Ovary (tissue), 3 donors: ENCODE measurements around the gene OR4D5.

Source experiments
- POLR2A ChIP-seq: fragments of 450-650 bp; IDR thresholded peaks from one replicate; pipeline ENCODE4 v1.6.1; 2017; ENCODE audit warnings: antibody characterized with exemption, mild to moderate bottlenecking, moderate library complexity
- TF ChIP-seq, protein P1 (sequence below), 3 donors: fragments of 450-650 bp in 2 of 3; fragments of 200-600 bp in 1 of 3; IDR thresholded peaks; one replicate each; pipeline versions ENCODE4 v1.5.1 to v1.8.0; 2016 to 2022; ENCODE audit warnings: antibody characterized with exemption in 3 of 3, mild to moderate bottlenecking in 1 of 3
- donor health status: DM: no; HTN: no; CAD: no.

DNA sequence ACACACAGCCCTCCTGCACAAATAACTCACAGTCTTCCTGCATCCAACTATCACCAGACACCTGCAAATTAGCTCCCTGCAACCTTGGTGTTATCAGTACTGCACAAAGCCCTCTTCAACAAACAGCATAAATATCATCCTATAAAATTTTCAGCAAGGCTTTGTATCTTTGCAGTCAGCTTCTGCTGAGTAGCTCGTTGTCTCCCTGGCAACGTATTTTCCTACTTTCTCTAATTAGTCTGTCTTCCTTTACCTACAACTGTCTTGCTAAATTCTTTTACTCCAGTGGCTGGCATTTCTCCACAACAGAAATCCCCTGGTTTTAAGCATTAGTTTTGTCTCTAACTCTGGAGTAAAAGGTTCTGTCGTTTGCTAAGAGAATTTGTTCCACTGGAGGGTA lies 33.6 kb upstream of the OR4D5 start:
- TF ChIP-seq, protein P1, sequence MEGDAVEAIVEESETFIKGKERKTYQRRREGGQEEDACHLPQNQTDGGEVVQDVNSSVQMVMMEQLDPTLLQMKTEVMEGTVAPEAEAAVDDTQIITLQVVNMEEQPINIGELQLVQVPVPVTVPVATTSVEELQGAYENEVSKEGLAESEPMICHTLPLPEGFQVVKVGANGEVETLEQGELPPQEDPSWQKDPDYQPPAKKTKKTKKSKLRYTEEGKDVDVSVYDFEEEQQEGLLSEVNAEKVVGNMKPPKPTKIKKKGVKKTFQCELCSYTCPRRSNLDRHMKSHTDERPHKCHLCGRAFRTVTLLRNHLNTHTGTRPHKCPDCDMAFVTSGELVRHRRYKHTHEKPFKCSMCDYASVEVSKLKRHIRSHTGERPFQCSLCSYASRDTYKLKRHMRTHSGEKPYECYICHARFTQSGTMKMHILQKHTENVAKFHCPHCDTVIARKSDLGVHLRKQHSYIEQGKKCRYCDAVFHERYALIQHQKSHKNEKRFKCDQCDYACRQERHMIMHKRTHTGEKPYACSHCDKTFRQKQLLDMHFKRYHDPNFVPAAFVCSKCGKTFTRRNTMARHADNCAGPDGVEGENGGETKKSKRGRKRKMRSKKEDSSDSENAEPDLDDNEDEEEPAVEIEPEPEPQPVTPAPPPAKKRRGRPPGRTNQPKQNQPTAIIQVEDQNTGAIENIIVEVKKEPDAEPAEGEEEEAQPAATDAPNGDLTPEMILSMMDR (IDR thresholded peaks at IDR 0.05): no peak
- no peak for TF ChIP-seq POLR2A
